Measurements from ENCODE around the gene NTM.

NTM gene

DNA sequence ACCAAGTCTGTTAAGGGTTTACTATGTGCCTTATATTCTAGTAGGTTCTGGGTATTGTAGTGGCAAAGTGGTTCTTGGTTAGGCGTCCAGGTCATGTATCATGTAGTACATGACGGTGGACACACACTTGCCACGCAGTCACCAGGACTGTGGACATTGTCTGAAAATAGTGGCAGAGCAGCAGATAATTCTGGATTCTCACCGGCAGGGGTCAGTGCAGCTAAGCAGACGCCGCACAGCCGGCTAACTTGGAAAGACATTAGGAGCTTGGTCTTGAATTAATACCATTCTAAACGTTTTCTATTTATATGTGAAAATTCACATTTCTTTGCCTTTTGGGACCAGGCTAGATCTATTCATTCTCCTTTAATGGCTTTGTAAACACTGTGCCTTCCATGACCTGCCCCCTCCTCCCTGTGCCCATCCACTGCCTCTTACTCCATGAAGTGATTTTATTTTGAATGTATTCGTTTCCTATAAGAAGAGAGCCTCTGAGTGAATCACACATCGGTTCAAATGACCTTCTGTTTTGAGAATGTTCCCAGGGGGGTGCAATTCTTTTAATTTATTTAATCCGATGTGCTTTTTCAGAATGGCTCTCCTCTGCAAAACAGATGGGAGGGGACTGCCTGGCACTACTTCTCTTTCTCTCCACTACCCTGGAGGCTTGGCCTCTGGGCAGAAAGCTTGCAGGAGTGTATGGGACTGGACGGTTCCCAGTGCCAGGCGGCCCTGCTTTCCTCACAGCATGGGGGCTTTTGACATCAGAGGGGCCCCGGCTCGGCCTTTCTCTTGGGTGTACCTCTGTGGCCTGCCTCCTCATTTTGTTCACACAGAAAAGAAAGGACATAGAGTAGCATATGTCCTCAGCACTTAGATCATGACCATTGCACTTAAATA is 378.0 kb downstream of the NTM start:
- no peak for DNase-seq

DNA sequence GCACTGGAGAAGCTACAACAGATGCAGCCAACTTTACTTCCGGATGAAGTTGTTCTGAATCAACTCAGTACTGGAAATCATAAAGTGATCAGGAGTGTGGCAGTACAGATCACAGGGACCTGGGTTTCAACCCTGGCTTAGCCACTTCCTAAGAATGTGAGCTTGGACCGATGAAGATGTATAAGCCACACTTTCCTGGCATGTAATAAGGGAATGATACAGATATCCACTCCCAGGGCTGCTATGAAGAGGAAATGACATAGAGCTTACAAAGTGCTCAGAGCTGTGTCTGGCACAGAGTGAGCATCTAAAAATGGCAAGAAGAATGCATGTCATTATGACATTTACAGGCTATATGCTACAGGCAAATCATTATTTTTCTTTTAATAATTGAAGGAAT is 378.7 kb downstream of the NTM start:
- no peak for DNase-seq

DNA sequence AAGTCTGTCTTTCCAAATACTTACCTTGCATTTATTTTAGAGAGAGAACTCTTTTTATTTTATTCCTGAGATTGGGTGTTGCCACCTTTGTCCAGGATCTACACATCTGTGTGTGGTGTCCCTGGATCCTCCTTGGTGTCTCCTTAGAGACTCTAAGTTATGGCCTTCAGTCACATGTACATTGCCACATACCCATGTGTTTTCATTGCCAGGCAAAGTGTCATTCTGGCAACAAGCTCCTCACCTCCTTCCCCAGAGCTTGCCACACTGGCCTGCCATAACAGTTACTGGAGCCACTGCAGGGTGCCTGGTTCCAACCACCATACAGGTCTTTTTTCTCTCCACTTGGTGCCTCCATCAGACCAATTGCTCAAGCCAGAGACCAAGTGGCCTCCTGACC is 379.7 kb downstream of the NTM start:
- DNase-seq, result no peak

DNA sequence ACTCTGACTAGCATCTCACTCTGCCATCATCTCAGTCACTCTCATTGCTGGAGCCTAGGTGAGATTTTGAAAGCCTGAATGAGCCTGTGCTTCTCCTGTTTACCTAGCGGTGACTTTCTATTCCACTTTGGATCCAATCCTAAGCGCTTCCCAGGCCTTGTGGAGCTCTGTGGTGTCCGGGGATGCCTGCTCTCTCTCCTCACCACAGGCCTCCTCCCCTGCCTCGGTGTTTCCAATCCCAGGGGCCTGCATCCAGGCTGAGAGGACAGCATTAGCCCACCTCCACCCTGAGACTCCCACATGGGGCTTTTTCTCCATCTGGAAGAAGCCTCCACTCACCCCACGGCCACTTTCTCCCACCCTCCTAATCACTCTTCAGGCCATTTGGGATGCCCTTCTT is 380.3 kb downstream of the NTM start:
- no peak for DNase-seq

DNA sequence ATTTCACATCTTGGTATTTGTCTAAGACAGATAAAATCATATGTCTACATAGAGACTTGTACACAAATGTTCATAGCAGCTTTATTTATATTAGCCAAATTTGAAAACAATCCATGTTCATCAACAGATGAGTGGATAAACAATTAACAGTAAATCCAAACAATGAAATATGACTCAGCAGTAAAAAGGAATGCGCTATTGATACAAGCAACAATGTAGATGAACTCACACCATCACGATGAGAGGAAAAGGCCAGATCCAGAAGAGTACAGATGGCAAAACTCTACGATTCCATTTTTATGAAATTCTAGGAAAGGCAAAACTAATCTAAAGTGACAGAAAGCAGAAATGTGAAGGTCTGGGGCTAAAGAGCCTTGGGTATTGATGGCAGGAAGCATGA is 384.3 kb downstream of the NTM start:
- no peak for DNase-seq

DNA sequence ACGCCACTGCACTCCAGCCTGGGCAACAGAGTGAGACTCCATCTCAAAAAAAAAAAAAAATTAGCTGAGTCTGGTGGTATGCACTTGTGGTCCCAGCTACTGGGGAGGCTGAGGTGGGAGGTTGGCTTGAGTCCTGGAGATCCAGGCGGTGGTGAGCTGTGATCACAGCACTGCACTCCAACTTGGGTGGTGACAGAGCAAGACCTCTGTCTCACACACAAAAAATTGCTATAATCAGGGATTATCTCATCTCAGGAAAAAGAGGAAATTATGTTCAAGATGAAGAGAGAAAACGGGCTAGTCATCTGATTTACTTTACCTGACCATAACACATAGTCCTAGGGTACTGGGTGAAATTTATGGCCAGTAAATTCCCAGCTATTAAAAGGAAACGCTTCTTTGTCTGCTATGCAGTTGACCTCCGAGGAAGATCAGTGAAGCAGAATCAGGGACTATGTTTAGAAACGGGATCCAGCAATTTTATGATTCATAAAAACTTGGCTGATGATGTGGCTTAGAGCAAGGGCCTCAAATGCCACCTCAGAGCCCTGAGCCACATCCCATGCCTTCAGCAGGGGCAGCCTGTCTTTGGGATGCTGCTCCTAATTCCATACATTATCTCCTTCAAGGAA is 386.2 kb downstream of the NTM start:
- no peak for DNase-seq

DNA sequence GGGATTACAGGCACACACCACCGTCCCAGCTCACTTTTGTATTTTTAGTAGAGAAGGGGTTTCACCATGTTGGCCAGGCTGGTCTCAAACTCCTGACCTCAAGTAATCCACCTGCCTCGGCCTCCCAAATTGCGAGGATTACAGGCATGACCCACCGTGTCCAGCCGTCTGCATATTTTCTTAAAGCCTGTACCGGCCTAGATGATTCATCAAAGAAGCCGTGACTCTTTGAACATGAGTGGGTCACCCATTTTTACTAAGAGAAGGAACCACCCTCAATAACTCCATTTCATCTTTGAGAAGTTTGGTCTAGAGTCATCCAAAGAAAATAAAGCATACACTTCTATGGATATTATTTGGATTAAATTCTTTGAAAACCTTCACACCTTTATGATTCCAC is 388.3 kb downstream of the NTM start:
- DNase-seq, result no peak

DNA sequence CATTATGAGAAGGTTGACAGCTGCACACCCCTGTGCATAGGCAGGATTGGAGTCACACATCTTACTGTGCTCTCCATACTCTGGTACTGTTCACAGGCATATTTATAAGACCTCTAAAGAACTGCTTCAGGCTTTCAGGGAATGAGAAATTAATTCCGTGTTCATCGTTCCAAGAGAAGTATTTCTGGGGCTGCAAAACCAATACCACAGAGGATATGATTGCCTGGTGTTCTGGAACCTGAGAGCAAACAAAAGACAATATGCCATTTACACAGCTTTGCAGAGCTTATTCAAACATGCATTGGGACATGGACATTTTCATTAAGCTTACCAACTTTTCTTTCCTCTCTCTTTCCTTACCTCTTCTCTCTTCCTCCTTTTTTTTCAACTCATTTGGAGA is 388.7 kb downstream of the NTM start:
- DNase-seq, result no peak

DNA sequence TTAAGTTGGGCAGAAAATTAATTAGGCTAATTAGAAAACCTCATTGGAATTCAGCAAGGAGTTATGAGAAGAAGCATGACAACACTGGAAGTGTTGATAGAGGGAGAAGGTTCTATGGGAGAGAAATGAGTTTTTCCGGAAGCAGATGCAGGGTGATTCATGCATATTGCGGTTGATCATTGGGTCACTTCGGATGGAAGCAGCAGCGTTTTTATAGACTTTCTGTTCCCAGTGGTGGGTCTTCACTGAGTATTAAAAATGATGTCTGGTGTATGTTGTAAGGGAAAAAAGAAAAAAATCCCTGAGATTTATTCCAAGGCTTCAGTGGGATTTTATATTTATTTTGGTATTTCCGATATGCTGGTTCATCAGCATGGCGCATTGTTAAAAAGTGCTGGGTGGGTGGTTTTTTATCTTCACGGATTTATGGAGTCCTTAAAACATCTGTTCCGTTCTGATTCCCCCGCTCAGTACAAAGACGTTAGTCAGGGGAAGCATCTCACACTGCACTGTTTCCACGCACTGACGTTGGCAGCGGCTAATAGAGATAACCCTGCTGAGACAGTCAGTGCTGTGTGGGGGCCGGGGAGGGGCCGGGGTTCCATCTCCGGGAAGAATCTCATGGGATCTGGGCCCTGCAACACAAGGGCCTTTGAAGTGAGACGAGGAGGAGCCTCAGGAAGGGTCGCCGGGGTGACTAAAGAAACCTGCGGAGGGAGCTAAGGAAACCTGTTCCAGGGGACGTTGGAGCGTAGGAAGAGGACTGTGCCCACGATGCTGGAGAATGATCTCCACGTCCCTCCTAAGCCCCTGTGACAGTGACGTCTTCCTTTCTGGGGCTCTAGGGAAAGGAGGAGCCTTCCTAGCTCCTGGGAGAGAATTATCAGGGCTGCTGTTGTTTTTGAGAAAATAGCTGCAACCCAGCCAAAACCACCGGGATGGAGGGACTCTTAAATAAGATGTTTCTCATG is 390.0 kb downstream of the NTM start:
- DNase-seq, result no peak

DNA sequence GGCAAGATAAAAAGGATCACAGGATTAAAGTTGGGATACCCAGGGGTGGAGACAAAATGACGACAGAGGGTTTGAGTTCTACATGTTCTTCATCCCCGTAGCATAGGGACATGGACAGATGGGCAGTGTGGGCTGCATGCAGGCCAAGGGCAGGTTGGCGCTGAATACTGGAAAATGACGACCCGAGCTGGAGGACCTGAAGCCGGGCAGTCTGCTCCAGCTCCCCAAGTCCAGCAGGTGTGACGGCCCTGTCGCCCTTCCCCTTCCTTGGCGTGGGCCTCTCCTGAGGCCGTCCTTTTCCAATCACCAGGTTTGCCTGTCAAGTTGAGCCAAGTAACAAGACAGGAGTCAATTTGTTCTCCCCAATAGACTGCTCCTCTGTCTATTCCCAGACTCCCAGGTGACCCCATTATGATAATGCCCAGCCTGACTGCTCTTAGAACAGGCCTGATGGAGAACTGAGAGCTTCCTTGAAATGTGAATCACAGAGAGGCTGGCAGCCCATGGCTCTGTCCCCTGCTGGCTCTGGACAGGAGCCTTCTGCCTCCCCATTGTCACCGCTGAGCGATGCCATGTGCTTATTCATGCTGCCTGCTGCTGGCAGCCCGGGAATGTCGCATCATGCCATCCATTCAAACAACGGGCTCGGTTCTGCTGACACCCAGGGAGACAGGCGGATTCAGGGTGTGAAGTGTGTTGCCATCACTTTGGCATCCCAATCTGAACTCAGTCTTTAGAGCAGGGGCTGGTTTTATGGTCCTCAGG is 392.1 kb downstream of the NTM start:
- no peak for DNase-seq

DNA sequence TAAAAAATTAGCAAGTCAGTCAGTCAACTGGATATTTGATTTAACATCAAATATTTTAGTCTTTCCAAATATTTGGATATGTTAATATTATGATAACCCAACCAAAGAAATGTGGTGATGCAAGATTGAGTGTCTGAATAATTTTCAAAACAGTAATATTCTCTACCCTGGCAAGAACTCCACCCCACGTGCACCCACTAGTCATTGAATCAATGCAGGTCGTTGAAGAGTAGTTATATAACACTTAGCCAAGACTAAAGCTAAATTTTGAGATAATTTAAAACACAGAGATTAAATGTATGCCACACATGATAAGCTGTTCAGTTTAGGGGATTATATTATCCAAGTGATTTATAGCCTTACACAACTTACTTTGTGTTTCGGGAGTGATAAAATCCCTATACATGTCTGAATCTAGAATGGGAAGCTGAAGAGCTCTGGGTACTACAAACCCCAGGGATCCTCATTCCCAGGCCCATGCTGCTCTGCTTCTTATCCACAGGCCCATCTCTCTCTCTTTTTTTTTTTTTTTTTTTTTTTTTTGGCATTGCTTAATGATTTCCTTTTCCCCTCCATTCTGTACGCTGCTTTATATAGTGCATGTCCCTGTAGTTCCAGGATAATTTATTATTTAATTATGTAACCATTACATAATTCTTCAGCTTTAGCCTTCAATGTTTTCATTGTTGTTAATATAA is 392.9 kb downstream of the NTM start:
- DNase-seq, result no peak

DNA sequence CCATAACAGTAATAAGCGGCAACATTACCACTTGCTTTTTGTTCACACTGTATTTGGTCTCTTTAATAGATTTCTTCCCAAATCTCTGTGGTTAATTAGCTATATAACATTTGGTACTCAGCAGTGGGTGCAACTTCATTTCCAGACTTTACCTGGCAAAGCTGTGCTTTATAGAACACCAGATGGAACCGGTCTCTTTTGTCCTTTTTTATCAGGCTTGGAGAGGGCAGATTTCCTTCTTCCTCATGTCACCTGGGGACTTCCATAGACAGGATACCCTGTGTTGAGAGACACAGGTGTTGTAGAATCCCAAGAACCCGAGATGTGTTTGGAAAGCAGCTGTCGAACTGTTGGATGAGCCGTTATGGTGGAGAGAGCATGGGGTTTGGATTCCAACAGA is 393.7 kb downstream of the NTM start:
- no peak for DNase-seq

DNA sequence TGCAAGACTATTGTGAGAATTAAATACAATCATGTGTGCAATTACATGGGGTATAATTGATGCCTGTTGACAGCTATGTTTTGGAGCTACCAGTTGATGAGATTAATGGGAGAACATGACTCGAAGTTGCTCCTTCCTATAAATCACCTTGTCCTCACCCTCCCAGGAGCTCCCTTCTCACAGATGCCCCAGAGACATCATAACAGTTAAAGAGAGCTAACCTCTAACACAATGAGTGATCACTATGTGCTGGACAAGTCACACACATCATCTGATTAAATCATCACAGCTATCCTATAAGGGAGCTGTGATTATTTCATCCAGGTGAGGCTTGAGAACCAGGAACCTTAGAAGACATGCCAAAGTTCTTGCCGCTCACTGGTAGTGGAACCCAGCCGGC is 394.2 kb downstream of the NTM start:
- no peak for DNase-seq

DNA sequence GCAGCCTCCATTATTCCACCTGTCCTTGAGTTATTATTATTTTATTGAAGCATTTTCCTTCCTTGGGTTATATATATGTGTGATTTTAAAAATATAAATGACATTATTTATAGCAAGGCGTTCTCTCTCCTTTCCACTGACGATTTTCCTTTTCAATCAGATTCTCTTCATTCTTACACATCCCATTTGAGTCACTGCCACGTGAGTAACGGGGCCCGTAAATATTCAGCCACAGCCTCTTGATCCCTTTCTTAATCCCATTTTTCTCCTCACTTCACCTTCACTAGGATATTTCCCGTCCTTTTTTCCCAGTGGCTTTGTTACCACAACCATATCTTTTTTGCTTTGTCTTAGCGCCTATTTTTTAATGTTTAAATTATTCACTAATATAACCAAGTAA is 396.2 kb downstream of the NTM start:
- no peak for DNase-seq

DNA sequence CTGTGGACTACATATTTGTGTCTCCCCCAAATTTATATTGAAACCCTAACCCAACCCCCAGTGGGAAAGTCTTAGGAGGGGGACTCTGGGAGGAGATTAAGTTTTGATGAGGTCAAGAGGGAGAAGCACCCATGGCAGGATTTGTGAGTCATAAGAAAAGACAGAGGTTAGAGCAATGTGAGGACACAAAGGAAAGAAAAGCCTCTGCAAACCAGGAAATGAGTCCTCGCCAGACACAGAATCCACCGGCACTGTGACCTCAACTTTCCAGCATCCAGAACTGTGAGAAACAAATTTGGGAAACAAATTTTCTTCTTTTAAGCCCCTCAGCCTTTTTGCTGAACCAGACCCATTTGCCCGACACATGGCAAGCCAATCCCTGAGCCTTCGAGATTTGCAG is 397.0 kb downstream of the NTM start:
- DNase-seq, result no peak

DNA sequence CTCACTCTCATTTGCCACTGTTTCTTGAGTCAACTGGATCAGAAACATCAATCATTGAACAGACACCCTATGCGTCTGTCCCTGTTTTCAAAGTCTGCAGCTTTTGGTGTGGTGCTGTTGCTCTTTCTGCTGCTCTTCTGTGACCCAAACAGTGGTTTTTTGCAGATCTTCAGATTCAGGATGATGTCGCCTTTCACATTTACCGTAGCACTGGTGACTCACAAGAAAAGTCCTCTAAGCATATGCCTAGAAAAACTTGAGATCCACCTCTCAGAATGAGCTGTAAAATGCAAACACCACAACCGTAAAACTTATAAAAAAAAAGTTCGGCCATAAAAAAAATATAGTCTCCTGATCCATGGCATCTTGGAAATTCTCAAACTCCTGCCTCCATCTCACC is 400.4 kb downstream of the NTM start:
- DNase-seq, result no peak

DNA sequence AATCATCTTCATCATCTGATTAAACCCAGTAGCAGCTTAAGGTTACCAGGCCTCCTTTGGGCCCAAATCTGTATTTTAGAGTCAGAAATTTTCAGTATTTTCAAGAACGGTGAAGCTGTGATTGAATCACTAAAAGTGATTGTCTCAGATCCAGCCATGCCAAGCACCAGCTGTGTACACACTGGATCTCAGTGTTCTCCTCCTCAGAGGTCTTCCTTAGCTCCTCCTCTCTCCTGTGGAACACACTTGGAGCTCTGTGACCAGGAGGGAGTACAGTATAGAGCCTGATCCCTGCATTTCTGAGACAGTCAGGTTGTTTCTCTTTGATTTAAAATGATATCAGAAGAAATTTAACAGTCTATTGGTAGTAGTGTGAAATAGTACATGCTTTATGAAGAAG is 401.1 kb downstream of the NTM start:
- DNase-seq, result no peak

DNA sequence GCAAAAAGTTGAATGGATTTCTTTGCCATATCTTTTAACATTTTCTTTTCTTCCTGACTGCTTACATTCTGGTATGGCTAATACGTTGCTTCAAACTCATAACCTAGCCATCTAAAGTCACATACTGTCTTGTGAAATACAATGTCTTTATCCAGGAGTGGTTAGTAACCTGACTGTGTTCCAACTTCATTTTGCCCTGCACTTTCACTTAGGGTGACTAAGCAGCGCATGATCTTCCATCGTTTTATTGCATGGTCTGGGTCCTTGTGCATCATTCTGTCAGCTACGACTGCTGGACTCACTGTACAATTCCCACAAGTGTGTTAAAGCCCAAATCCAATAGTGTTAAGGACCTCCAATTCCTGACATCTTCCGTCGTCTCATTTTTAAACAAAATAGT is 403.2 kb downstream of the NTM start:
- DNase-seq, result no peak

DNA sequence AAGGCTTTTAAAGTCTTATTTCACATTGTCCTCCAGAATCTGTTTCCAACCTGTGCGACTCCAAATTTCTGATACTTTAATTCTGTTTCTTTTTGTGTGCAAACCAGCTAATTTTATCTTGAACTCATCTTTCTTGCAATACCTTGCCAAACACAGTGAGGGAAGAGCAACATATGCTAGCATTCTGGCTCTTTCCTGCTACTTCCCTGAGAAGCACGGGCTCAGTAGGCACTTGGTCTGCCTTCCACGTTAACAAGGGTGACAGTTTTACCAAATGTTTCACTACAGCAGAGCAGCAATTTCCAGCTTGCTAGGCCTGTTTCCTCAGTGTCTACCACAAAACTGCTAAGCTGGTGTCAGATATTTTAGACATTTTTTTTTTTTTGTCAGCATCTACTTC is 405.8 kb downstream of the NTM start:
- no peak for DNase-seq

DNA sequence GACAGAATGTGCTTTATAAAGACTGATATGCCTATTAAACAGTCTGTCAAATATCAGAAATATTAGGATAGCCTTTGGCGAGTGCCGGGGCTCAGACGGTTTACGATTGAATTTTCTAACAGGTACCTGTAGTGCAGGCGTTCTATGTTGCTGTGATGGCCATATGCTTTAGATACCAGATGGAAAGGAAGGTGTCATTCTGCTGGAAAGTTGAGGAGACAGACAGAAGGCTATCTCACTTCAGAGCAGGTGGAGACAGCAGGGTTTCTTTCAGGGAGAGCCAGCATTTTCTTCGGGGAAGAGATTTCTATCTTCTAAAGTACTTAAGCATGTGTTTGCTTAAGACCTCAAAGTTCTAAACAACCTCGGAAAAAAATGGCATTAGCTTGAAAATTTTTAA is 415.4 kb downstream of the NTM start:
- no peak for DNase-seq

DNA sequence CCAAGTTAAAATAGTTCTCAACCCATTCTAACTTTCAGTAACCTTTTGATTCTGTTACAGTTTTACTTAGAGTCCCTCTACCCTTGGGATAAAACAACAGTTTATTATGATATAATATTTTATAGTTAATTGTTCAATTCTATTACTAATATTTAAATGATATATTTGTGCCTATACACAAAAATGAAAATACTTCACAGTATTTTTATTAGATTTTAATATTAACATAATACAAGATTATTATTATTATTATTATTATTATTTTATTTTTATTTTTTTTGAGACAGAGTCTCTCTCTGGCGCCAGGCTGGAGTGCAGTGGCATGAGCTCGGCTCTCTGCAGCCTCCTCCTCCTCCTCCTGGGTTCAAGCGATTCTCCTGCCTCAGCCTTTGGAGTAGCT is 416.7 kb downstream of the NTM start:
- DNase-seq, result no peak

DNA sequence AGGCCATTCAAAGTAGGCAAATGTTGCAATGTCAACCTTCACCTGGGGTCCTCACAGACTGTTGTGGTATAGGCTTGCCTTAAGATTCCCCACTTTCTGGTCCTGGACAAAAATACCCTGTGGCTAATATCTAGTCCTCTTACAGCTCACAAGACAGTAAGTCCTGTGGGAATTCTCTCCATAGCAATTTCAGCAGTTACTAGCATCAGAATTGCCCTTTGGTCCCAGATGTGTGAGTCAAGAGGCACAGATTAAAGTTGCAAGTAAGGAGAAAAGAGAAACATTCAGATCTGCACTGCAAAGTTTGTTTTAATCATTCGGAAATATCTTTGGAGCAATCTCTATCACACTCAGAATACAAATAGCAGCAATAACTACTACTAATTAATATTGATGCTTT is 420.2 kb downstream of the NTM start:
- DNase-seq, result no peak

Data from CD4-positive, alpha-beta T cell treated with Interleukin-17A for 4 hours (primary cell).